Right atrium auricular region (tissue), 2 donors: ENCODE measurements around the gene MLXIPL. TPM values are rescaled to one million over a fixed set of nuclear protein-coding genes. Genes with fewer than 3 reads are reported as not detected.
"Not testable (repeated sequence)": the region's sequence is repeated elsewhere in the genome, so short reads cannot be mapped to it uniquely, and the experiment has no call there.

Experiments used
- DNase-seq: peaks from one replicate; pipeline ENCODE4 v3.0.0-alpha.2; 2019; ENCODE audit warnings: low spot score
- H3K27ac ChIP-seq, 2 donors: fragments of 200-600 bp; sonication (generic); 1 replicate in 1 of 2; 2 replicates in 1 of 2; pipeline ENCODE4 v1.5.1; 2016 to 2019
- H3K27me3 ChIP-seq, 2 donors: fragments of 200-600 bp; sonication (generic); one replicate each; pipeline versions ENCODE4 v1.5.1 to v1.6.0; 2017 to 2019
- H3K36me3 ChIP-seq: fragments of 200-600 bp; sonication (generic); one replicate; pipeline ENCODE4 v1.5.1; 2016
- H3K4me1 ChIP-seq, 2 donors: fragments of 200-600 bp; sonication (generic); one replicate each; pipeline versions ENCODE4 v1.5.1 to v1.6.0; 2017 to 2019
- H3K4me3 ChIP-seq, 2 donors: fragments of 200-600 bp; sonication (generic); 1 replicate in 1 of 2; 2 replicates in 1 of 2; pipeline ENCODE4 v1.5.1; 2017 to 2019; ENCODE audit warnings: mild to moderate bottlenecking in 1 of 2, moderate library complexity in 1 of 2
- H3K9me3 ChIP-seq, 2 donors: fragments of 200-600 bp; sonication (generic); one replicate each; pipeline ENCODE4 v1.5.1; 2019
- total RNA-seq, 2 donors: library from RNA; depleted of rRNA; stranded (reverse); fragments of >200 nt; gene quantifications; one replicate each; pipeline ENCODE4 v1.1.0, GENCODE V29; 2016
- TF ChIP-seq, protein P1 (sequence below), 2 donors: fragments of 200-600 bp; sonication (generic); IDR thresholded peaks; one replicate each; pipeline ENCODE4 v1.5.1; 2019; ENCODE audit warnings: antibody characterized with exemption in 2 of 2

The MLXIPL gene
- total RNA-seq, 2 donors from 2014 or later: 0.41 to 1.3 TPM

DNA sequence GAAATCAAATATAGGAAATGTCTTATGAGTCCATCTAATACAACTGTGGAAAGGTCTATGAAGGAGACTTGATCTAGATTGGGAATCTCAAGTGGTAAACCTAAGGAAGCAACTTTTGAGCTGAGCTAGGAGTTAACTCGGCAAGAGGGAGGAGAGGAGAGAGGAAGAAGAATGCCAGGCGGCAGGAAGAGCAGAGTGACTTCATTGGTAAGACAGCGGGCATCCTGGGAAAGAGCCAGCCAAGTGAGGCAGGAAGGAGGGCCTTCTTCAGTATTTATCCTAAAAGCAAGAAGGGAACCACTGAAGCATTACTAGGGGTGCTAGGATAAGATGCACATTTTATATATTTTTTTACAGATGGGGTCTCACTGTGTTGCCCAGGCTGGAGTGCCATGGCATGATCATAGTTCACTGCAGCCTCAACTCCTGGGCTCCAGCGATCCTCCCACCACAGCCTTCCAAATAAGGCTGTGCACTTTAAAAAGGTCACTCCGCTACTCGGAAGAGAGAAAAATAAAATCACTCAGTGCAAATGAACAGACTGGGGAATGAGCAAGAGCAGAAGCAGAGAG, 68.8 kb downstream of the MLXIPL start:
- DNase-seq: no peak
- no peaks in the 10 kb centered on the region for H3K27me3 ChIP-seq
- H3K36me3 ChIP-seq: peaks cover 25% of the 10 kb centered on the region
- H3K27ac ChIP-seq: peak overlapping the region; percentile 98 to 99
- peak overlapping the region; percentile 75 to 94 for H3K4me3 ChIP-seq
- no peaks in the 10 kb centered on the region for H3K9me3 ChIP-seq
- TF ChIP-seq, protein P1, sequence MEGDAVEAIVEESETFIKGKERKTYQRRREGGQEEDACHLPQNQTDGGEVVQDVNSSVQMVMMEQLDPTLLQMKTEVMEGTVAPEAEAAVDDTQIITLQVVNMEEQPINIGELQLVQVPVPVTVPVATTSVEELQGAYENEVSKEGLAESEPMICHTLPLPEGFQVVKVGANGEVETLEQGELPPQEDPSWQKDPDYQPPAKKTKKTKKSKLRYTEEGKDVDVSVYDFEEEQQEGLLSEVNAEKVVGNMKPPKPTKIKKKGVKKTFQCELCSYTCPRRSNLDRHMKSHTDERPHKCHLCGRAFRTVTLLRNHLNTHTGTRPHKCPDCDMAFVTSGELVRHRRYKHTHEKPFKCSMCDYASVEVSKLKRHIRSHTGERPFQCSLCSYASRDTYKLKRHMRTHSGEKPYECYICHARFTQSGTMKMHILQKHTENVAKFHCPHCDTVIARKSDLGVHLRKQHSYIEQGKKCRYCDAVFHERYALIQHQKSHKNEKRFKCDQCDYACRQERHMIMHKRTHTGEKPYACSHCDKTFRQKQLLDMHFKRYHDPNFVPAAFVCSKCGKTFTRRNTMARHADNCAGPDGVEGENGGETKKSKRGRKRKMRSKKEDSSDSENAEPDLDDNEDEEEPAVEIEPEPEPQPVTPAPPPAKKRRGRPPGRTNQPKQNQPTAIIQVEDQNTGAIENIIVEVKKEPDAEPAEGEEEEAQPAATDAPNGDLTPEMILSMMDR (IDR thresholded peaks at IDR 0.05): no peak
- peaks cover 0 to 41% of the 10 kb centered on the region in 2 donors for H3K4me1 ChIP-seq

DNA sequence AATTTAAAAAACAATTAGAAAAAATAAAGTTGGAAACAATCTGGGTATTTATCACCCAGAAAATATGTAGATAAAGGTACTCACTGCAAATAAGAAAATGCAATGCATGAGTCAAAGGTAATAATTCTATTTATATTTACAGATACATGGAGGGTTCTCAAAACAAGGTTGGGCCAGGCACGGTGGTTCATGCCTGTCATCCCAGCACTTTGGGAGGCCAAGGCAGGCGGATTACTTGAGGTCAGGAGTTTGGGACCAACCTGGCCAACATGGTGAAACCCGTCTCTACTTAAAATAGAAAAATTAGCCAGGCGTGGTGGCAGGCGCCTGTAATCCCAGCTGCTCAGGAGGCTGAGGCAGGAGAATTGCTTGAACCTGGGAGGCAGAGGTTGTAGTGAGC, 74.2 kb downstream of the MLXIPL start:
- not testable (repeated sequence) for H3K9me3 ChIP-seq, H3K27me3 ChIP-seq, DNase-seq, H3K27ac ChIP-seq, H3K4me3 ChIP-seq
- peaks cover 0 to 25% of the 10 kb centered on the region in 2 donors for H3K4me1 ChIP-seq
- peaks cover 35% of the 10 kb centered on the region for H3K36me3 ChIP-seq

GRCh38 chr7:73549176-73549575, 75.1 kb downstream of the MLXIPL start:
- no peak overlapping the region for H3K4me3 ChIP-seq
- H3K4me1 ChIP-seq: peaks cover 0 to 18% of the 10 kb centered on the region in 2 donors
- TF ChIP-seq, protein P1 (IDR thresholded peaks at IDR 0.05): no peak
- peaks cover 33% of the 10 kb centered on the region for H3K36me3 ChIP-seq
- H3K9me3 ChIP-seq: no peaks in the 10 kb centered on the region
- H3K27me3 ChIP-seq: no peaks in the 10 kb centered on the region
- H3K27ac ChIP-seq: peak overlapping the region in 1 of 2 donors; percentile 16
- DNase-seq: no peak

DNA sequence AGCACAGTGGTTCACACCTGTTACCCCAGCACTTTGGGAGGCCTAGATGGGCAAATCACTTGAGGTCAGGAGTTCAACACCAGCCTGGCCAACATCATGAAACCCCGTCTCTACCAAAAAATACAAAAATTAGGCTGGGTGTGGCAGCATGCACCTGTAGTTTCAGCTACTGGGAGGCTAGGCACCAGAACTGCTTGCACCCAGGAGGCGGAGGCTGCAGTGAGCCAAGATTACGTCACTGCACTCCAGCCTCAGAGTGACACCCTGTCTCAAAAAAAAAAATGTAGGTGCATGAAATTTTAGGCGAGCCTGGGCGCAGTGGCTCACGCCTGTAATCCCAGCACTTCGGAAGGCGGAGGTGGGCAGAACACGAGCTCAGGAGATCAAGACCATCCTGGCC, 76.5 kb downstream of the MLXIPL start:
- no peaks in the 10 kb centered on the region for H3K27me3 ChIP-seq
- H3K4me3 ChIP-seq: no peak overlapping the region
- no peak overlapping the region for H3K27ac ChIP-seq
- no peaks in the 10 kb centered on the region for H3K9me3 ChIP-seq
- peaks cover 31% of the 10 kb centered on the region for H3K36me3 ChIP-seq
- peaks cover 0 to 16% of the 10 kb centered on the region in 2 donors for H3K4me1 ChIP-seq
- TF ChIP-seq, protein P1 (IDR thresholded peaks at IDR 0.05): no peak
- no peak for DNase-seq

DNA sequence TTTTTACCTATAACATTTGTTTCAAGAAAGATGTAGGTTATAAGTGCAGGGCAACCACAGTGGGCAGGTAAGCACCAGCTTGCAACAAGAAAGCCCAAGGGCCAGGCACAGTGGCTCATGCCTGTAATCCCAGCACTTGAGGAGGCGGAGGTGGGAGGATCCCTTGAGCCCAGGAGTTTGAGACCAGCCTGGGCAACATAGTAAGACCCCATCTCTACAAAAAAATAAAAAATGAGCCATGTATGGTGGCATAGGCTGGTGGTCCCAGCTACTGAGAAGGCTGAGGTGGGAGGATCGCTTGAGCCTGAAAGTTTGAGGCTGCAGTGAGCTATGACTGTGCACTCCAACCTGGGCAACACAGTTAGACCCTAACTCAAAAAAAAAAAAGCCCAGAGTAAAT, 79.6 kb downstream of the MLXIPL start:
- Histone ChIP-seq H3K4me3 (no peak overlapping the region), H3K27ac (no peak overlapping the region), H3K9me3 (no peaks in the 10 kb centered on the region), H3K36me3 (peaks cover 41% of the 10 kb centered on the region), H3K4me1 (peaks cover 0 to 12% of the 10 kb centered on the region in 2 donors), H3K27me3 (no peaks in the 10 kb centered on the region)
- TF ChIP-seq, protein P1 (IDR thresholded peaks at IDR 0.05): no peak
- DNase-seq: no peak

Other genes with a start within 250 kb of the MLXIPL start
- under 1 TPM in 1 of 2 donors, not detected in 1; 0.47 TPM for gene FZD9, start 190.7 kb downstream of the MLXIPL start, total RNA-seq
- gene BAZ1B, start 102.2 kb downstream of the MLXIPL start, total RNA-seq: 10 to 100 TPM; 29.0 to 37.7 TPM
- gene BCL7B, start 66.8 kb downstream of the MLXIPL start, total RNA-seq: 100 to 1,000 TPM; 108 to 128 TPM
- gene TBL2, start 45.9 kb downstream of the MLXIPL start, total RNA-seq: 10 to 100 TPM; 20.5 to 28.3 TPM
- 1 to 10 TPM; 1.6 to 2.2 TPM for gene VPS37D, start 43.3 kb upstream of the MLXIPL start, total RNA-seq
- gene DNAJC30, start 58.9 kb upstream of the MLXIPL start, total RNA-seq: 10 to 100 TPM in 1 of 2 donors, 1 to 10 TPM in 1; 6.3 to 12.9 TPM
- gene BUD23, start 59.1 kb upstream of the MLXIPL start, total RNA-seq: 10 to 100 TPM; 58.9 to 60.9 TPM
- 1 to 10 TPM; 2.6 TPM for gene STX1A, start 95.1 kb upstream of the MLXIPL start, total RNA-seq
- 10 to 100 TPM; 15.5 to 31.5 TPM for gene ABHD11, start 114.3 kb upstream of the MLXIPL start, total RNA-seq
- not detected for gene CLDN3, start 145.7 kb upstream of the MLXIPL start, total RNA-seq
- gene CLDN4, start 206.5 kb upstream of the MLXIPL start, total RNA-seq: under 1 TPM in 1 of 2 donors, not detected in 1; 0.41 TPM
- under 1 TPM in 1 of 2 donors, not detected in 1; 0.39 TPM for gene METTL27, start 218.0 kb upstream of the MLXIPL start, total RNA-seq
- gene TMEM270, start 236.6 kb upstream of the MLXIPL start, total RNA-seq: not detected